GM23338 (cell line): ENCODE measurements around the gene SPAAR. TPM values are rescaled to one million over a fixed set of nuclear protein-coding genes. Genes with fewer than 3 reads are reported as not detected.

Experiments
- ATAC-seq: fragments of 200-7000 bp; cut with Tn5 transposase; 3 replicates; pipeline ENCODE4 v1.9.1; 2020
- DNase-seq: peaks from one replicate; pipeline ENCODE4 v3.0.0-alpha.2; 2015; ENCODE audit warnings: low spot score
- H2AFZ ChIP-seq: fragments of 200-600 bp; sonication (generic); 2 replicates; pipeline ENCODE4 v1.8.0; 2016; ENCODE audit warnings: antibody characterized with exemption, mild to moderate bottlenecking, moderate library complexity
- H3F3A ChIP-seq: fragments of 200-600 bp; sonication (generic); replicated peaks from 2 replicates; pipeline ENCODE4 v1.8.0; 2017; ENCODE audit warnings: antibody characterized with exemption, mixed run types, low read depth
- H3K27ac ChIP-seq: fragments of 200-600 bp; sonication (generic); 2 replicates; pipeline ENCODE4 v1.6.1; 2016; ENCODE audit warnings: low read depth
- H3K27me3 ChIP-seq: fragments of 200-600 bp; sonication (generic); 2 replicates; pipeline ENCODE4 v1.8.0; 2016; ENCODE audit warnings: mild to moderate bottlenecking, mixed run types, moderate library complexity; ENCODE audit not compliant: insufficient read depth
- H3K36me3 ChIP-seq: fragments of 200-600 bp; sonication (generic); 2 replicates; pipeline ENCODE4 v1.8.0; 2016; ENCODE audit warnings: mild to moderate bottlenecking; ENCODE audit not compliant: insufficient read depth
- H3K4me1 ChIP-seq: fragments of 200-600 bp; sonication (generic); 2 replicates; pipeline ENCODE4 v1.8.0; 2016; ENCODE audit warnings: mild to moderate bottlenecking, moderate library complexity; ENCODE audit not compliant: insufficient read depth
- H3K4me2 ChIP-seq: fragments of 200-600 bp; sonication (generic); 2 replicates; pipeline ENCODE4 v1.7.1; 2017; ENCODE audit warnings: mixed run types
- H3K4me3 ChIP-seq: fragments of 200-600 bp; sonication (generic); 2 replicates; pipeline ENCODE4 v1.6.1; 2016; ENCODE audit warnings: mixed run types
- H3K79me2 ChIP-seq: fragments of 200-600 bp; sonication (generic); replicated peaks from 2 replicates; pipeline ENCODE4 v1.8.0; 2017; ENCODE audit warnings: mild to moderate bottlenecking; ENCODE audit not compliant: insufficient read depth
- H3K9me2 ChIP-seq: fragments of 200-600 bp; sonication (generic); 2 replicates; pipeline ENCODE4 v1.8.0; 2017; ENCODE audit not compliant: insufficient read depth
- H4K20me1 ChIP-seq: fragments of 200-600 bp; sonication (generic); replicated peaks from 2 replicates; pipeline ENCODE4 v1.8.0; 2017; ENCODE audit warnings: mild to moderate bottlenecking; ENCODE audit not compliant: insufficient read depth
- H3K27ac Mint-ChIP-seq: 2 replicates; pipeline ENCODE4 v1.8.0; 2020; ENCODE audit warnings: inconsistent platforms, mild to moderate bottlenecking, moderate library complexity, mixed read lengths
- H3K27me3 Mint-ChIP-seq: 3 replicates; pipeline ENCODE4 v1.8.0; 2022; ENCODE audit warnings: low read depth, mild to moderate bottlenecking, moderate library complexity, mixed read lengths, inconsistent platforms; ENCODE audit not compliant: insufficient read depth, poor library complexity
- H3K36me3 Mint-ChIP-seq: 3 replicates; pipeline ENCODE4 v1.8.0; 2021; ENCODE audit warnings: low read depth, mild to moderate bottlenecking, inconsistent platforms, moderate library complexity, mixed read lengths
- H3K4me1 Mint-ChIP-seq: 3 replicates; pipeline ENCODE4 v1.8.0; 2020; ENCODE audit warnings: mild to moderate bottlenecking, inconsistent platforms, mixed read lengths
- H3K4me3 Mint-ChIP-seq: 3 replicates; pipeline ENCODE4 v1.8.0; 2021; ENCODE audit warnings: moderate library complexity, mild to moderate bottlenecking, inconsistent platforms, mixed read lengths
- H3K9me3 Mint-ChIP-seq: 3 replicates; pipeline ENCODE4 v1.8.0; 2020; ENCODE audit warnings: moderate library complexity, mild to moderate bottlenecking, inconsistent platforms, mixed read lengths
- CREB1 ChIP-seq: fragments of 250-450 bp; sonication (Bioruptor Pico); IDR thresholded peaks from 2 replicates; pipeline ENCODE4 v1.5.0; 2020; ENCODE audit warnings: low read depth, mild to moderate bottlenecking, moderate library complexity
- CTCF ChIP-seq, 2 experiments: fragments of 200-600 bp in 1 of 2; sonication (generic) in 1 of 2; conservative IDR thresholded peaks; 2 replicates each; pipeline versions ENCODE4 v1.5.1 to v1.6.1; 2016 to 2017; ENCODE audit warnings: antibody characterized with exemption in 2 of 2, low read depth in 2 of 2, mild to moderate bottlenecking in 2 of 2, moderate library complexity in 1 of 2
- EZH2 ChIP-seq: fragments of 200-600 bp; sonication (generic); IDR thresholded peaks from one replicate; pipeline ENCODE4 v1.8.0; 2017; ENCODE audit warnings: antibody characterized with exemption, mild to moderate bottlenecking, low read depth; ENCODE audit not compliant: unreplicated experiment
- JUNB ChIP-seq: IDR thresholded peaks from one replicate; pipeline ENCODE4 v1.6.1; 2016; ENCODE audit warnings: antibody characterized with exemption; ENCODE audit not compliant: unreplicated experiment
- POLR2AphosphoS5 ChIP-seq: IDR thresholded peaks from 2 replicates; pipeline ENCODE4 v1.6.1; 2016; ENCODE audit warnings: antibody characterized with exemption, low read depth
- STAT1 ChIP-seq: IDR thresholded peaks from one replicate; pipeline ENCODE4 v1.6.1; 2016; ENCODE audit warnings: antibody characterized with exemption; ENCODE audit not compliant: unreplicated experiment
- ZNF462 ChIP-seq: fragments of 250-450 bp; sonication (Bioruptor Pico); IDR thresholded peaks from 2 replicates; pipeline ENCODE4 v1.5.0; 2020; ENCODE audit warnings: mild to moderate bottlenecking, moderate library complexity
- polyA plus RNA-seq: library from polyadenylated mRNA; unstranded; fragments of >200 nt; fragmentation: Nextera tagmentation; extraction: Ambion mirVana; gene quantifications from 2 replicates; pipeline ENCODE4 v1.2.1, GENCODE V29; 2016
- total RNA-seq: library from RNA; depleted of rRNA; stranded (reverse); fragments of >200 nt; shearing (Covaris generic); gene quantifications from 2 replicates; pipeline ENCODE4 v1.2.3, GENCODE V29; 2014

SPAAR gene
- total and polyA plus RNA-seq, 2 experiments from 2014 or later, result not detected

- H3K36me3 ChIP-seq, result no peaks in the 10 kb centered on the region
- no peak for ATAC-seq
- H3K4me1 Mint-ChIP-seq, result peaks cover 53% of the 10 kb centered on the region
- H3K4me3 Mint-ChIP-seq, result peak overlapping the region; percentile 40; the same call in 1 of the 3 replicates
- TF ChIP-seq CTCF (conservative IDR thresholded peaks at IDR 0.05; ENCODE audit: low read depth in 2 of 2) (no peak), STAT1 (no peak), POLR2AphosphoS5 (no peak), CREB1 (CRISPR knock-in tag) (no peak)
- H3F3A ChIP-seq, result no peaks in the 10 kb centered on the region
- H3K4me2 ChIP-seq, result peak overlapping the region; percentile 69
- no peaks in the 10 kb centered on the region for H3K79me2 ChIP-seq
- H3K27me3 Mint-ChIP-seq, result peaks cover 12% of the 10 kb centered on the region
- H3K4me1 ChIP-seq, result peaks cover 20% of the 10 kb centered on the region
- no peak for DNase-seq
- H3K27ac Mint-ChIP-seq, result peak overlapping the region; percentile 78; the same call in 1 of the 2 replicates
- H3K27me3 ChIP-seq, result no peaks in the 10 kb centered on the region
- no peak overlapping the region for H3K4me3 ChIP-seq
- no peaks in the 10 kb centered on the region for H3K36me3 Mint-ChIP-seq
- no peaks in the 10 kb centered on the region for H3K9me2 ChIP-seq
- no peaks in the 10 kb centered on the region for H3K9me3 Mint-ChIP-seq
- H4K20me1 ChIP-seq, result no peaks in the 10 kb centered on the region
- peak overlapping the region; percentile 99 for H2AFZ ChIP-seq
- H3K27ac ChIP-seq, result peak overlapping the region; percentile 60; the same call in 1 of the 2 replicates
Measured at GRCh38 chr9:35908504-35909125, 675 bp upstream of the SPAAR start.

GRCh38 chr9:35909687-35910612, 660 bp downstream of the SPAAR start:
- Histone ChIP-seq H4K20me1 (no peaks in the 10 kb centered on the region), H3K79me2 (no peaks in the 10 kb centered on the region), H2AFZ (peak overlapping the region; percentile 99), H3K4me1 (peaks cover 20% of the 10 kb centered on the region), H3K27ac (no peak overlapping the region), H3K36me3 (no peaks in the 10 kb centered on the region), H3K4me3 (no peak overlapping the region), H3F3A (peaks cover 4% of the 10 kb centered on the region; the same call in 1 of the 2 replicates), H3K4me2 (no peak overlapping the region), H3K27me3 (no peaks in the 10 kb centered on the region), H3K9me2 (no peaks in the 10 kb centered on the region)
- Mint-ChIP-seq H3K4me3 (no peak overlapping the region), H3K27me3 (peaks cover 12% of the 10 kb centered on the region), H3K27ac (no peak overlapping the region), H3K9me3 (no peaks in the 10 kb centered on the region), H3K4me1 (peaks cover 48% of the 10 kb centered on the region), H3K36me3 (no peaks in the 10 kb centered on the region)
- ATAC-seq (no peak), DNase-seq (no peak)
- TF ChIP-seq EZH2 (no peak), CTCF (conservative IDR thresholded peaks at IDR 0.05; ENCODE audit: low read depth in 2 of 2) (0 out of 4 replicates have a peak, but pooled peaks of 1 of the 2 experiments have one; percentile 4), JUNB (no peak), ZNF462 (CRISPR knock-in tag) (no peak)
